AG09309 (cell line): Measurements from ENCODE around the gene HSPB7.
"Not testable (repeated sequence)": the region's sequence is repeated elsewhere in the genome, so short reads cannot be mapped to it uniquely, and the experiment has no call there.

Source experiments
- DNase-seq: peaks from one replicate; pipeline ENCODE4 v3.0.0-alpha.2; 2010; ENCODE audit warnings: low read depth
- H3K4me3 ChIP-seq: 2 replicates; pipeline ENCODE4 v1.5.1; 2011; ENCODE audit warnings: mild to moderate bottlenecking, low read depth, low read length, moderate library complexity; ENCODE audit not compliant: control insufficient read depth
- TF ChIP-seq, protein P1 (sequence below): IDR thresholded peaks from 2 replicates; pipeline ENCODE4 v1.5.1; 2011; ENCODE audit warnings: mild to moderate bottlenecking, low read depth, low read length, inconsistent platforms; ENCODE audit not compliant: insufficient read depth, control insufficient read depth; ENCODE audit errors: missing control alignments

Gene HSPB7

DNA sequence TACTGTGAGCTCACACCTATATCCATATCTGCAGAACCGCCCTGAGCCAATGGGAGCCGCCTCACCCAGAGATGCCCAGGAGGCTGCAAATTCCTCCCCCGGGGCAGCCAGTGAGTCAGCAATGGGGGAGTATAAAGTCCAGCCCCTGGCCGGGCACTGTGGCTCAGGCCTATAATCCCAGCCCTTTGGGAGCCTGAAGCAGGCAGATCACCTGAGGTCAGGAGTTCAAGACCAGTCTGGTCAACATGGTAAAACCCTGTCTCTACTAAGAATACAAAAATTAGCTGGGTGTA is 20.7 kb upstream of the HSPB7 start:
- DNase-seq, result no peak
- no peak overlapping the region for H3K4me3 ChIP-seq
- TF ChIP-seq, protein P1, sequence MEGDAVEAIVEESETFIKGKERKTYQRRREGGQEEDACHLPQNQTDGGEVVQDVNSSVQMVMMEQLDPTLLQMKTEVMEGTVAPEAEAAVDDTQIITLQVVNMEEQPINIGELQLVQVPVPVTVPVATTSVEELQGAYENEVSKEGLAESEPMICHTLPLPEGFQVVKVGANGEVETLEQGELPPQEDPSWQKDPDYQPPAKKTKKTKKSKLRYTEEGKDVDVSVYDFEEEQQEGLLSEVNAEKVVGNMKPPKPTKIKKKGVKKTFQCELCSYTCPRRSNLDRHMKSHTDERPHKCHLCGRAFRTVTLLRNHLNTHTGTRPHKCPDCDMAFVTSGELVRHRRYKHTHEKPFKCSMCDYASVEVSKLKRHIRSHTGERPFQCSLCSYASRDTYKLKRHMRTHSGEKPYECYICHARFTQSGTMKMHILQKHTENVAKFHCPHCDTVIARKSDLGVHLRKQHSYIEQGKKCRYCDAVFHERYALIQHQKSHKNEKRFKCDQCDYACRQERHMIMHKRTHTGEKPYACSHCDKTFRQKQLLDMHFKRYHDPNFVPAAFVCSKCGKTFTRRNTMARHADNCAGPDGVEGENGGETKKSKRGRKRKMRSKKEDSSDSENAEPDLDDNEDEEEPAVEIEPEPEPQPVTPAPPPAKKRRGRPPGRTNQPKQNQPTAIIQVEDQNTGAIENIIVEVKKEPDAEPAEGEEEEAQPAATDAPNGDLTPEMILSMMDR, result no peak

DNA sequence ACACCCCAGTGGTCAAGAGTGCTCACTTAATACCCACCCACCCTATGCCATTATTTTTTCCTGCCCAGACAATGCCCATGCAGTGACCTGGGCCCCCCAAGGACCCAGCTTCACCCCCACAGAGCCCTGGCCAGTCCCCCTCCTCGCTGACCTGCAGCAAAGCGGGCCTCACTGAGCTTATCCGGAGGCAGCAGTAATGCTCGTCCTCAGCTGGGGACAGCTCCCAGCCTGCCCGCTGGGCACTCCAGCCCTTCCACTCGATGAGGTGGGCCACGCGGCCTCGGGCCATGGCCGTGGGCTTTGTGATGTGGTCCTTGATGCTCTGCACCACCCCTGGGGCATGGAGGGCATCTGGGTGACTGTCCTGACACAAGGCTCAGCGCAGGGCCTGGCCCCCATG is 18.6 kb upstream of the HSPB7 start:
- not testable (repeated sequence) for H3K4me3 ChIP-seq, DNase-seq

DNA sequence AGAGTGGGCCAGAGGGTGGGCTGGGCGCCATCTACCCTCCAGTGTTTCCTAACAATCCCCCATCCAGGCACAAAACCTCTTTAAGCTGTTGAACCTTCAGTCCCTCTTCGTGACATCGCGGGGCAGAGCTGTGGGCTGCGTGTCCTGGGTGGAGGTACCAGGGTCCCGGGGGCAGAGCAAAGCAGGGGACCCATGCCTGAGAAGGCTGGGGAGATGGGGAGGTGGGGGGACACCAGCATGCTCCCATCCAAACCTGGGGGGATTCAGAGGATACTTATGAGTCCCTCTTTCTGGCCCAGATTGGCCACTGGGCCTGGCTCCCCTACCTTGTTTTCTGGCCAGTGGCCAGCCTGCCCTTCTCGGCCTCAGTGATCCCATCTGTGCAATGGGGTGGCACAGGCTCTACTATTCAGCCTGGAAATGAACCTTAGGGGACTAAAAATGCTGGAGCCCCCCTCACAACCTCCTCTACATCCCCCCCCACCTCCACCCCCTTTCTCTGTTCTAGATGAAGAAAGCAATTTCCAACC is 15.3 kb upstream of the HSPB7 start:
- not testable (repeated sequence) for DNase-seq, H3K4me3 ChIP-seq

DNA sequence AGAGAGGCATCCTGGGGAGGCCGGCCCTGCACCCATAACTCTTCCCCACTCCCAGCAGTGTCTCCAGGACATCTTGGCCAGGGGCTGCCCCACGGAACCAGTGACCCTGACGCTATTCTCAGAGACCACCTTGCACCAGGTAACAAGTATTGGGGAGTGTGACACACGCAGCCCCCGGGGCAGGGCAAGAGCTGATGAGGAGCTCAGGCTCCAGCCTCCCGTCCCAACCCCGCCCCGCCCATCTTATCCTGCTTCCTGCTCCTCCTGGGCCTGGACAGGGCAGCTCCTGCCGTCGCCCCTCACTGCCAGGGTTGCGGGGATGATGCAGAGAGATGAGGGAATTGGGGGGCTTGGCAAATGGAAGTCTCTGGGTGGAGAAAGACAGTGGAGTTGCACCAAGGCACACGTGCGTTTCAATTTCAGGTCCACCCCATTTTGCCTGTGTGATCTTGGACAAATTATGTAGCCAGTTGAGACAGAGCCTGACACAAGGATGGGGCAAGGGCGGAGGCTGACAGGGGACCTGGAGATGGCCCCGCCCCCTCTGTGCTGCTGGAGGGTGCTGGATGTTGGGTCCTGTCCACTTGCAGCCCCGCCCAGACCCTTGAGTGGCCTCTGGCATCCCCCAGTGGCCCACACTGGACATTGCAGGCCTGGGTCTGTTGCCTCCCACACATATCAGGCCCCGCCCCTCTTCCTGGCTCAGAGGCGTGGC is 14.7 kb upstream of the HSPB7 start:
- TF ChIP-seq, protein P1, result peak; percentile 98
- peak; percentile 35 for DNase-seq
- H3K4me3 ChIP-seq, result no peak overlapping the region

DNA sequence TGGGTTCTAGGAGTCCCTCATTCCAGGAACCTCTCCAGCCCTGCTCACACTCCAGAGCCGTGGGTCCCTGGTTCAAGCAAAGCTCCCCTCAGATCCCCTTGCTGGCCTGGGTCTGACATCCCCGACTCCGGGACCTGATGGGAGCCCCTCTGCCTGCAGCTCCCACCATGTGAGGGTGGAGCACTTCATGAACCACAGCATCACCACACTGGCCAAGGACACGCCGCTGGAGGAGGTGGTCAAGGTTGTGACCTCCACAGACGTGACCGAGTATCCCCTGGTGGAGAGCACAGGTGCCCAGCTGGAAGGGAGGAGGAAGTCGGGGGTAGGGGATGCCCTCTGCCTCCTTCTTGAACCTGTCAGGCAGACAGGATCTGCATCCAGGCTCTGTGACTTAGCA is 13.7 kb upstream of the HSPB7 start:
- DNase-seq, result no peak
- TF ChIP-seq, protein P1, result no peak

DNA sequence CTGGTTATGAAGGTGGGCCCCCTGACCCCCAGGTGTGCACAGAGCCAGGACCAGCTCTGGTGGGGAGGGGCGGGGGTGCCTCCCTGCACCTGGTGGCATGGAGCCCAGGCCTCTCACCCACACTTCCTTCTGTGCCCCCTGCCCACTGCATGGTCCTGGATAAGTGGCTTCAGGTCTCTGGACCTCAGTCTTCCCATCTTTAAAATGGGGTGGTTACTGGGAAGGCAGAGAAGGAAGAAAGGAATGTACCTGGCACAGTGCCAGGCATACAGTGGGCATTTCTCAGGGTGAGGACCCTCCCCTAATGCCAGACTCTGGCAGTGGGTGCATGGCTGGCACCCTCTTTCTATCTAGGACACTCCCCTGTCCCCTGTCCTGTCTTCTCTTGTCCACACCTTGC is 11.4 kb upstream of the HSPB7 start:
- DNase-seq, result no peak
- no peak overlapping the region for H3K4me3 ChIP-seq
- TF ChIP-seq, protein P1, result no peak

More for the DNA sequence above, 13.7 kb upstream of the HSPB7 start:
- no peak overlapping the region for H3K4me3 ChIP-seq

DNA sequence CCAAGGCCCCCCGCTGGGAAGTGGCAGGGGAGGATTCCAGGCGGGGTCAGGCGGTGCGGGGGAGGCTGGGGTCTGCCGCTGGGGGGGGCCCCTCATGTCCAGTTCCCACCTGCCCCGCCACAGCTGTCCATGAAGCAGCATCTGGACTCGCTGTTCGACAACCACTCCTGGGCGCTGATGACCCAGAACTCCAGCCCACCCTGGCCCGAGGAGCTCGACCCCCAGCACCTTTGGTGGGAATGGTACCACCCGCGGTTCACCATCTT is 11.1 kb upstream of the HSPB7 start:
- not testable (repeated sequence) for H3K4me3 ChIP-seq, DNase-seq

DNA sequence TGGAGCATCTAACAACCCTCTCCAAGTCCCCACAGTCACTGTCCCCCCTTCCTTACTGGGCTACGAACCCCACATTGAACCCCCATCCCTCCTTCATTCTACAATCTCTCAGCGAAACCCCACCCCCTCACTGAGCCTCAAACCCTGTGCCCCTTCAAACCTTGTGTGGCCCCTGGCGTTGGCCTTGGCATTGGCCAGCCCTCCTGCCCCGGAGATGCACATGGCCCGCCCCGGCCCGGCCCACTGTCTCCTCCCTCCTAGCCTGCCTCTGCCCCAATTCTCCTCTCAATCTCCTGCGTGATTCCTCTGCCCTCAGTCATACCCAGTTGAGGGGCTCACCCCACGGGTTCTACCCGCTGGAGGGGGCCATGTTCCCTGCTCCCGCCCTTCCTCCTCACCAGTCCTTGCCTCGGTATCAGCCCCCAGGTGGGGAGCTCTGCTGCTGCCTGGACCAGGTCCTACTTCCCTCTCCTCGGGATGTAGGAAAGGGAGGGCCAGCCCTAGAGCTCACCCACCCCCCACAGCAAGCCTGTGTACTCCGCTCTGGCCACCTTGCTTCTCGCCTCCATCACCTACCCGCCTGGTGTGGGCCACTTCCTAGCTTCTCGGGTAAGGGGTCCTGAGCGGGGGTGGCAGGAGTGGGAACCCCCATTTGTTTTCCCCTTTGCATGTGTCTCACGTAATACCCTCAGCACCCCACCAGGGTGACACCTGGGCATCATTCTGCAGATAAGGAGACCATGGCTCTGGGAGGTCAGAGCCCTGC is 10.6 kb upstream of the HSPB7 start:
- DNase-seq, result no peak
- TF ChIP-seq, protein P1, result no peak
- H3K4me3 ChIP-seq, result no peak overlapping the region
